BJ (cell line): ENCODE data around the gene C17orf67. TPM values are rescaled to one million over a fixed set of nuclear protein-coding genes. Genes with fewer than 3 reads are reported as not detected.

Source experiments
- CTCF ChIA-PET: fragments of 350-600 bp; formaldehyde crosslinking; extraction: SDS; loops from one replicate; lab custom pipeline; 2021; ENCODE audit warnings: antibody characterized with exemption, inconsistent platforms; lab: Yijun Ruan, JAX
- POLR2A ChIA-PET: fragments of 300-600 bp; sonication (Branson Sonifier 250); formaldehyde crosslinking; extraction: SDS; loops from one replicate; lab custom pipeline; 2021; ENCODE audit warnings: antibody characterized with exemption; lab: Charles Lee
- DNase-seq: peaks from one replicate; pipeline ENCODE4 v3.0.0-alpha.2; 2011; ENCODE audit warnings: low read depth
- H3K27me3 ChIP-seq: 2 replicates; pipeline ENCODE4 v1.6.0; 2011; ENCODE audit warnings: low read length; ENCODE audit not compliant: control insufficient read depth, insufficient read depth
- H3K36me3 ChIP-seq: 2 replicates; pipeline ENCODE4 v1.5.1; 2011; ENCODE audit warnings: low read length; ENCODE audit not compliant: control insufficient read depth, insufficient read depth
- H3K4me3 ChIP-seq: 2 replicates; pipeline ENCODE4 v1.5.1; 2011; ENCODE audit warnings: low read depth, mild to moderate bottlenecking, control low read depth, low read length
- CTCF ChIP-seq: IDR thresholded peaks from 2 replicates; pipeline ENCODE4 v1.5.1; 2011; ENCODE audit warnings: low read depth, mild to moderate bottlenecking, control low read depth, inconsistent platforms, low read length, moderate library complexity; ENCODE audit not compliant: insufficient read depth
- polyA plus RNA-seq: library from polyadenylated mRNA; depleted of rRNA; stranded (reverse); fragments of >200 nt; gene quantifications from 2 replicates; pipeline ENCODE4 v1.2.3, GENCODE V29; 2011

Gene C17orf67
- polyA plus RNA-seq, 1 experiment = 0.50 TPM

DNA sequence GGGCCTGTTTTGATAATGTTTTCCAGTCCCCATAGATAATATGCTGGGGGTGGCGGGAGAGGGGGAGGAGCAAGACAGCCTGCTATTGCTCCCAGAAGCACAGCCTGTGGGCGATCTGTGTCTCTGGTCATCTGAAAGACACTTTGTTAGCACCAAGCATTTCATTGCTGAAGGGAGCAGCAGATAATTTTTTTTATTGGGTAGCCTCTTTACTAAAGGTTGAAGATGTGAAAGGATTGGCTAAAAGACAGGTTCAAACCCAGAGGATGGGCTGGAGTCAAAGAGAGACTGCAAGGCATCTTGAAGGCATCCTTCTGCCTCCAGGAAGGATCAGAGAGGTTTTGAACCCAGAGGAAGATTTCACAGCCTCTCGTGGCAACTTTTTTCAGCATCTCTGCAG is 60.6 kb downstream of the C17orf67 start:
- Histone ChIP-seq H3K4me3 (no peak overlapping the region), H3K27me3 (no peaks in the 10 kb centered on the region; the same call in 1 of the 2 replicates), H3K36me3 (no peaks in the 10 kb centered on the region)
- CTCF ChIA-PET = interaction anchor here (6.7 kb wide), 1 partner anchor 7 kb away, joined by 46 read pairs; no protein-coding TSS in a partner anchor
- DNase-seq = no peak
- no peak for TF ChIP-seq CTCF
- POLR2A ChIA-PET = no interaction called here

GRCh38 chr17:56772442-56772841 is 61.3 kb downstream of the C17orf67 start:
- CTCF ChIA-PET = interaction anchor here (1.4 to 6.7 kb wide), 2 partner anchors 8 to 57 kb away, joined by 4 to 46 read pairs; no protein-coding TSS in a partner anchor
- H3K27me3 ChIP-seq = no peaks in the 10 kb centered on the region; the same call in 1 of the 2 replicates
- POLR2A ChIA-PET = no interaction called here
- no peak for DNase-seq
- no peaks in the 10 kb centered on the region for H3K36me3 ChIP-seq
- no peak for TF ChIP-seq CTCF
- no peak overlapping the region for H3K4me3 ChIP-seq

- no peak for DNase-seq
- H3K36me3 ChIP-seq = no peaks in the 10 kb centered on the region
- no peaks in the 10 kb centered on the region; the same call in 1 of the 2 replicates for H3K27me3 ChIP-seq
- no peak overlapping the region for H3K4me3 ChIP-seq
- TF ChIP-seq CTCF = no peak
- POLR2A ChIA-PET = no interaction called here
- CTCF ChIA-PET = interaction anchor here (1.4 to 6.7 kb wide), 2 partner anchors 9 to 56 kb away, joined by 4 to 46 read pairs; no protein-coding TSS in a partner anchor
Observed at GRCh38 chr17:56771975-56772374, 61.7 kb downstream of the C17orf67 start.

GRCh38 chr17:56771563-56771962 is 62.2 kb downstream of the C17orf67 start:
- DNase-seq = no peak
- Histone ChIP-seq H3K36me3 (no peaks in the 10 kb centered on the region), H3K4me3 (no peak overlapping the region), H3K27me3 (no peaks in the 10 kb centered on the region; the same call in 1 of the 2 replicates)
- no peak for TF ChIP-seq CTCF
- CTCF ChIA-PET = interaction anchor here (1.4 to 6.7 kb wide), 2 partner anchors 9 to 56 kb away, joined by 4 to 46 read pairs; no protein-coding TSS in a partner anchor
- POLR2A ChIA-PET = no interaction called here

DNA sequence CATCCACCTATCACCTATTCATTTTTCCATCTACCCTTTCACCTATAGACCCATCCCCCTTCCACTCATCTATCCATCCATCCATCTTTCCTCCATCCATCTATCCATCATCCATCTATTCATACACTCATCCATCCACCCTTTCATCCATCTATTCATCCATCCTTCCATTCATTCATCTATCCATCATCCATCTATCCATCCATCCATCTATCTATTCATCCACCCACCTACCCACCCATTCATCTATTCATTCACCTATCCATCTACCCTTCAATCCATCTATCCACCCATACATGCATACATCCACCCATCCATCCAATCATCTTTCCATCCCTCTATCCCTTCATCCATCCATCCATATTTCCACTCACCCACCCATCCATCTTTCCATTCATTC is 63.3 kb downstream of the C17orf67 start:
- Histone ChIP-seq H3K4me3 (no peak overlapping the region), H3K36me3 (no peaks in the 10 kb centered on the region), H3K27me3 (no peaks in the 10 kb centered on the region; the same call in 1 of the 2 replicates)
- ChIA-PET CTCF (interaction anchor here (6.7 kb wide), 1 partner anchor 10 kb away, joined by 46 read pairs; no protein-coding TSS in a partner anchor), POLR2A (no interaction called here)
- no peak for DNase-seq
- no peak for TF ChIP-seq CTCF
